ENCODE measurements around the gene ECPAS. TPM values are rescaled to one million over a fixed set of nuclear protein-coding genes. Genes with fewer than 3 reads are reported as not detected.

The ECPAS gene, protein sequence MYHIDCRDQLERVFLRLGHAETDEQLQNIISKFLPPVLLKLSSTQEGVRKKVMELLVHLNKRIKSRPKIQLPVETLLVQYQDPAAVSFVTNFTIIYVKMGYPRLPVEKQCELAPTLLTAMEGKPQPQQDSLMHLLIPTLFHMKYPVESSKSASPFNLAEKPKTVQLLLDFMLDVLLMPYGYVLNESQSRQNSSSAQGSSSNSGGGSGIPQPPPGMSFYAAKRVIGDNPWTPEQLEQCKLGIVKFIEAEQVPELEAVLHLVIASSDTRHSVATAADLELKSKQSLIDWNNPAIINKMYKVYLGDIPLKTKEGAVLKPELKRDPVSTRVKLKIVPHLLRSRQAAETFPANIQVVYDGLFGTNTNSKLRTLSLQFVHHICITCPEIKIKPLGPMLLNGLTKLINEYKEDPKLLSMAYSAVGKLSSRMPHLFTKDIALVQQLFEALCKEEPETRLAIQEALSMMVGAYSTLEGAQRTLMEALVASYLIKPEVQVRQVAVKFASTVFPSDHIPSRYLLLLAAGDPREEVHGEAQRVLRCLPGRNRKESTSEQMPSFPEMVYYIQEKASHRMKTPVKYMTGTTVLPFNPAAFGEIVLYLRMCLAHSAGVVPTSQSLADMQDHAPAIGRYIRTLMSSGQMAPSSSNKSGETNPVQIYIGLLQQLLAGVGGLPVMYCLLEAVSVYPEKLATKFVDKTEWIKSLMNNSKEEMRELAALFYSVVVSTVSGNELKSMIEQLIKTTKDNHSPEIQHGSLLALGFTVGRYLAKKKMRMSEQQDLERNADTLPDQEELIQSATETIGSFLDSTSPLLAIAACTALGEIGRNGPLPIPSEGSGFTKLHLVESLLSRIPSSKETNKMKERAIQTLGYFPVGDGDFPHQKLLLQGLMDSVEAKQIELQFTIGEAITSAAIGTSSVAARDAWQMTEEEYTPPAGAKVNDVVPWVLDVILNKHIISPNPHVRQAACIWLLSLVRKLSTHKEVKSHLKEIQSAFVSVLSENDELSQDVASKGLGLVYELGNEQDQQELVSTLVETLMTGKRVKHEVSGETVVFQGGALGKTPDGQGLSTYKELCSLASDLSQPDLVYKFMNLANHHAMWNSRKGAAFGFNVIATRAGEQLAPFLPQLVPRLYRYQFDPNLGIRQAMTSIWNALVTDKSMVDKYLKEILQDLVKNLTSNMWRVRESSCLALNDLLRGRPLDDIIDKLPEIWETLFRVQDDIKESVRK (N-terminal part only)
- 10 to 100 TPM; 54.7 to 65.5 TPM for total RNA-seq
- 37.9 TPM for polyA plus RNA-seq (2013, experiment 1 of 2)
- 35.1 TPM for polyA plus RNA-seq (2013, experiment 2 of 2)
- long read RNA-seq, experiment 1, full-length matches to known transcripts, result 1 of 31 reads
- long read RNA-seq, experiment 1, partial matches to known transcripts, result 18 of 31 reads
- long read RNA-seq, experiment 1, other reads (novel, unspliced or antisense), result 12 of 31 reads
- long read RNA-seq, experiment 2, full-length matches to known transcripts, result 22 of 74 reads
- long read RNA-seq, experiment 2, partial matches to known transcripts, result 17 of 74 reads
- long read RNA-seq, experiment 2, other reads (novel, unspliced or antisense), result 35 of 74 reads
- long read RNA-seq, experiment 3, full-length matches to known transcripts, result 59 of 158 reads
- long read RNA-seq, experiment 3, partial matches to known transcripts, result 55 of 158 reads
- long read RNA-seq, experiment 3, other reads (novel, unspliced or antisense), result 44 of 158 reads
- long read RNA-seq, experiment 4, partial matches to known transcripts, result 8 of 9 reads
- long read RNA-seq, experiment 4, other reads (novel, unspliced or antisense), result 1 of 9 reads

DNA sequence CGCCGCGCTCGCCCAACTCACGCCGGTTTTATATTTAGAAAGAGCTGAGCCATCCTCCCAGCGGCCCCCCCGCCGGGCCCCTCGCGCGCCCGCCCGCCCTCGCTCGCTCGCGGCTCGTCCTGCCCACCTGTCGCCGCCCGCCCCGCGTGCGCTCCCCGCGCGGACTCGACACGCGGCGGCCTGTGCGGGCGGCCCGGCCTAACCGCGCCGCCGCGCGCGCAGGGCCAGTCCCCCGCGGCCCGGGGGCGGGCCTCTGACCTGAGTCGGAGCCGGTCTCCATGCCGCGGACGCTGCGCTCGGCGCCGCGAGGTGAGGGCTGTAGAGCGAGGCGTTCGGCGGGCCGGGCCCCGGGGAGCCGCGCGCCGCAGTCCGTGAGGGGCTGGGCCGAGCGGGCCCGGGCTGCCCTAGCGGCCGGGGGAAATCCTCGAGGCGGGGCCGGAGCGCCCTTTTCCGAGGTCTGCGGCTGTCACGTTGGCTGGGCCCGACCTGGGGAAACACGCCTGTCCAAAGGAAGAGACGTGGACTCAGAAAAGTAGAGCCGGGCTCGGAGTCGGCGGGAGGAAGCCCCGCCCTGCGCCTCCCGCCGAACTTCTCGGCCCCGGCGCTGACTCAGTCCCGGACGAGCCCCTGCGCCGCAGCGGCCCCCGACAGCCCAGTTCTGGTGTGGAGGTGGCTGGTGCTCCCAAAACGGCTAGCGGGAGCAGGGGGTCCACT lies at the start of gene ECPAS:
ECPAS (minus strand) TSS at position 526 of the 714 bp plus-strand sequence. CDS start 11,465 bp downstream, outside the sequence.
- H3K9me3 Mint-ChIP-seq, result no peaks in the 10 kb centered on the region
- no peaks in the 10 kb centered on the region for H3K4me1 ChIP-seq (ENCODE audit: control insufficient read depth, insufficient read depth, low read length)

DNA sequence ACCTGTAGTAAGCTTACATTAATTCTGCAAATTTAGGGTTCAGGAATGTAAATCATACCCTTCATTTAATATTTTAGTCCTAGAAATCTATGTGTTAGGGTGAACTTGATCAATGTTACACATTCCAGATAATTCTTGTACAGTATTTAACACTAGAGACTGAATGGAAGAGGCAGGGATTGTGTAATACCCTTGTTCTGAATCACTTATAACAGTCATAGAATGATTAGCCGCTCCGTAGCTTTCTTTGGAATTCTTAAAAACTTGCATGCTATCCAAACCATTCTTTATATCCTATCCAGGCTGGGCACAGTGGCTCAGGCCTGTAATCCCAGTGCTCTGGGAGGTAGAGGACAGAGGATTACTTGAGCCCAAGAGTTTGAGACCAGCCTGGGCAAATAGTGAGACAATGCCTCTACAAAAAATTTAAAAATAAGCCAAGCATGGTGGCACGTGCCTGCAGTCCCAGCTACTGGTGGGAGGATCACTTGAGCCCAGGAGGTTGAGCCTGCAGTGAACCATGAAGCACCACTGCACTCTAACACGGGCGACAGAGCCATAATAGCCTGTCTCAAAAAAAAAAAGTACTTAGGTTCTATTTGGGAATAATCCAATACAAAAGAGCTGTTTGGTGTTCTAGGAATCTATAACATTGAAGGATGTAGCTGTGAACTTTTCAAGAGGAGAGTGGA lies 49.1 kb upstream of the ECPAS start:
- Mint-ChIP-seq H3K27me3 (ENCODE audit: insufficient read depth) (no peaks in the 10 kb centered on the region), H3K27ac (no peak overlapping the region), H3K36me3 (ENCODE audit: low read depth) (peaks cover 62% of the 10 kb centered on the region), H3K9me3 (peaks cover 27% of the 10 kb centered on the region), H3K4me1 (no peaks in the 10 kb centered on the region), H3K4me3 (no peak overlapping the region)
- Histone ChIP-seq H3K27ac (ENCODE audit: low read depth, low read length) (no peak overlapping the region), H3K4me3 (ENCODE audit: low read length) (no peak overlapping the region), H3K36me3 (ENCODE audit: control insufficient read depth, insufficient read depth, low read length) (peaks cover 13% of the 10 kb centered on the region), H3K9me3 (ENCODE audit: control insufficient read depth, low read length) (peaks cover 39% of the 10 kb centered on the region), H3K9ac (ENCODE audit: extremely low read depth, low read length, poor library complexity, severe bottlenecking) (no peak overlapping the region), H3K27me3 (ENCODE audit: control insufficient read depth, insufficient read depth, low read length, poor library complexity, severe bottlenecking) (no peaks in the 10 kb centered on the region), H3K4me1 (ENCODE audit: control insufficient read depth, insufficient read depth, low read length) (no peaks in the 10 kb centered on the region)
- DNase-seq, result no peak
- TF ChIP-seq, protein P1, sequence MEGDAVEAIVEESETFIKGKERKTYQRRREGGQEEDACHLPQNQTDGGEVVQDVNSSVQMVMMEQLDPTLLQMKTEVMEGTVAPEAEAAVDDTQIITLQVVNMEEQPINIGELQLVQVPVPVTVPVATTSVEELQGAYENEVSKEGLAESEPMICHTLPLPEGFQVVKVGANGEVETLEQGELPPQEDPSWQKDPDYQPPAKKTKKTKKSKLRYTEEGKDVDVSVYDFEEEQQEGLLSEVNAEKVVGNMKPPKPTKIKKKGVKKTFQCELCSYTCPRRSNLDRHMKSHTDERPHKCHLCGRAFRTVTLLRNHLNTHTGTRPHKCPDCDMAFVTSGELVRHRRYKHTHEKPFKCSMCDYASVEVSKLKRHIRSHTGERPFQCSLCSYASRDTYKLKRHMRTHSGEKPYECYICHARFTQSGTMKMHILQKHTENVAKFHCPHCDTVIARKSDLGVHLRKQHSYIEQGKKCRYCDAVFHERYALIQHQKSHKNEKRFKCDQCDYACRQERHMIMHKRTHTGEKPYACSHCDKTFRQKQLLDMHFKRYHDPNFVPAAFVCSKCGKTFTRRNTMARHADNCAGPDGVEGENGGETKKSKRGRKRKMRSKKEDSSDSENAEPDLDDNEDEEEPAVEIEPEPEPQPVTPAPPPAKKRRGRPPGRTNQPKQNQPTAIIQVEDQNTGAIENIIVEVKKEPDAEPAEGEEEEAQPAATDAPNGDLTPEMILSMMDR (conservative IDR thresholded peaks at IDR 0.05), result no peak
- WGBS, 2 experiments (ENCODE audit: insufficient coverage in 1 of 2, insufficient read length in 1 of 2), result 92% methylated on average over 1 to 5 of the region's 5 CpGs

More for the DNA sequence above, at the start of gene ECPAS:
- H3K27me3 ChIP-seq (ENCODE audit: control insufficient read depth, insufficient read depth, low read length, poor library complexity, severe bottlenecking), result no peaks in the 10 kb centered on the region
- TF ChIP-seq, protein P1 (conservative IDR thresholded peaks at IDR 0.05), result peak; percentile 32
- H3K27me3 Mint-ChIP-seq (ENCODE audit: insufficient read depth), result peaks cover 3% of the 10 kb centered on the region
- peaks cover 18% of the 10 kb centered on the region for H3K4me1 Mint-ChIP-seq
- H3K4me3 ChIP-seq (ENCODE audit: low read length), result peak within 1 kb of the TSS; percentile 88
- H3K36me3 Mint-ChIP-seq (ENCODE audit: low read depth), result no peaks in the 10 kb centered on the region
- no peaks in the 10 kb centered on the region for H3K9me3 ChIP-seq (ENCODE audit: control insufficient read depth, low read length)
- peak; percentile 88 for DNase-seq
- H3K4me3 Mint-ChIP-seq, result peak within 1 kb of the TSS; percentile 75
- peak within 1 kb of the TSS; percentile 28 for H3K27ac Mint-ChIP-seq
- no peaks in the 10 kb centered on the region for H3K36me3 ChIP-seq (ENCODE audit: control insufficient read depth, insufficient read depth, low read length)
- 0 to 1% methylated on average over 36 to 101 of the region's 101 CpGs for WGBS, 2 experiments (ENCODE audit: insufficient coverage in 1 of 2, insufficient read length in 1 of 2)
- peak within 1 kb of the TSS; percentile 68 for H3K9ac ChIP-seq (ENCODE audit: extremely low read depth, low read length, poor library complexity, severe bottlenecking)
- H3K27ac ChIP-seq (ENCODE audit: low read depth, low read length), result peak within 1 kb of the TSS; percentile 78
